HepG2 (cell line): ENCODE results near the gene PCTP. TPM values are rescaled to one million over a fixed set of nuclear protein-coding genes. Genes with fewer than 3 reads are reported as not detected.

ENCODE experiments used
- BCL6 ChIP-seq: IDR thresholded peaks from 2 replicates; pipeline ENCODE4 v1.6.1; 2016; ENCODE audit warnings: missing genetic modification reagents, missing compliant biosample characterization
- MAZ ChIP-seq, 2 experiments: sonication (generic) in 1 of 2; formaldehyde crosslinking in 1 of 2; IDR thresholded peaks; 2 replicates each; pipeline versions ENCODE4 v1.5.0 to v1.6.1; 2012 to 2020; ENCODE audit warnings: low read depth in 2 of 2, mild to moderate bottlenecking in 2 of 2, borderline replicate concordance in 1 of 2, improper control_type of control experiment in 1 of 2, low read length in 1 of 2, missing genetic modification reagents in 1 of 2, moderate library complexity in 1 of 2
- RAD21 ChIP-seq: fragments of 450-650 bp; formaldehyde crosslinking; IDR thresholded peaks from 2 replicates; pipeline ENCODE4 v1.5.0; 2020; ENCODE audit warnings: mild to moderate bottlenecking
- SMC3 ChIP-seq: IDR thresholded peaks from 2 replicates; pipeline ENCODE4 v1.6.1; 2011; ENCODE audit warnings: low read length, improper control_type of control experiment
- TAF15 ChIP-seq: fragments of 200-400 bp; formaldehyde crosslinking; IDR thresholded peaks from one replicate; pipeline ENCODE4 v1.6.1; 2018; ENCODE audit warnings: mild to moderate bottlenecking, low read depth, low read length; ENCODE audit not compliant: poor library complexity, severe bottlenecking
- XRCC5 ChIP-seq: fragments of 200-400 bp; formaldehyde crosslinking; optimal IDR thresholded peaks from 2 replicates; pipeline ENCODE3; 2017; ENCODE audit warnings: mild to moderate bottlenecking, low read length
- ZBTB7B ChIP-seq: sonication (generic); formaldehyde crosslinking; IDR thresholded peaks from 2 replicates; pipeline ENCODE4 v1.4.0; 2020; ENCODE audit warnings: missing genetic modification reagents
- polyA plus RNA-seq, 8 experiments: library from polyadenylated mRNA; depleted of rRNA in 3 of 8; stranded (reverse) in 7 of 8; unstranded in 1 of 8; fragments of >200 nt; fragmentation: Illumina TruSeq in 4 of 8; extraction: Trizol in 4 of 8; gene quantifications; 2 replicates each; pipeline versions ENCODE4 v1.2.1 to v1.2.3, GENCODE V29; 2011 to 2016; ENCODE audit warnings: low read depth in 4 of 8, missing spikeins in 1 of 8, mixed read lengths in 1 of 8; ENCODE audit not compliant: insufficient read depth in 1 of 8
- total RNA-seq, 5 experiments: library from RNA; depleted of rRNA; stranded (reverse); fragments of >200 nt; fragmentation: Illumina TruSeq; extraction: Trizol; gene quantifications; 2 replicates each; pipeline ENCODE4 v1.2.3, GENCODE V29; 2016; ENCODE audit warnings: low read depth in 1 of 5
- TF ChIP-seq, protein P1 (sequence below): sonication (generic); formaldehyde crosslinking; IDR thresholded peaks from 2 replicates; pipeline ENCODE4 v1.4.0; 2020; ENCODE audit warnings: missing genetic modification reagents, borderline replicate concordance

The PCTP gene
- total and polyA plus RNA-seq, 2 of the 13 experiments (the other 11 are each of a cell fraction or from before 2014, with no cell fraction given): 37.1 to 50.7 TPM

GRCh38 chr17:55717898-55718735 is 32.7 kb upstream of the PCTP start (continued):
- TF ChIP-seq MAZ (IDR thresholded peaks at IDR 0.05; ENCODE audit: borderline replicate concordance, low read depth, low read length): no peak
- TF ChIP-seq MAZ (CRISPR knock-in tag; IDR thresholded peaks at IDR 0.05; ENCODE audit: low read depth): no peak
- TF ChIP-seq, protein P1, sequence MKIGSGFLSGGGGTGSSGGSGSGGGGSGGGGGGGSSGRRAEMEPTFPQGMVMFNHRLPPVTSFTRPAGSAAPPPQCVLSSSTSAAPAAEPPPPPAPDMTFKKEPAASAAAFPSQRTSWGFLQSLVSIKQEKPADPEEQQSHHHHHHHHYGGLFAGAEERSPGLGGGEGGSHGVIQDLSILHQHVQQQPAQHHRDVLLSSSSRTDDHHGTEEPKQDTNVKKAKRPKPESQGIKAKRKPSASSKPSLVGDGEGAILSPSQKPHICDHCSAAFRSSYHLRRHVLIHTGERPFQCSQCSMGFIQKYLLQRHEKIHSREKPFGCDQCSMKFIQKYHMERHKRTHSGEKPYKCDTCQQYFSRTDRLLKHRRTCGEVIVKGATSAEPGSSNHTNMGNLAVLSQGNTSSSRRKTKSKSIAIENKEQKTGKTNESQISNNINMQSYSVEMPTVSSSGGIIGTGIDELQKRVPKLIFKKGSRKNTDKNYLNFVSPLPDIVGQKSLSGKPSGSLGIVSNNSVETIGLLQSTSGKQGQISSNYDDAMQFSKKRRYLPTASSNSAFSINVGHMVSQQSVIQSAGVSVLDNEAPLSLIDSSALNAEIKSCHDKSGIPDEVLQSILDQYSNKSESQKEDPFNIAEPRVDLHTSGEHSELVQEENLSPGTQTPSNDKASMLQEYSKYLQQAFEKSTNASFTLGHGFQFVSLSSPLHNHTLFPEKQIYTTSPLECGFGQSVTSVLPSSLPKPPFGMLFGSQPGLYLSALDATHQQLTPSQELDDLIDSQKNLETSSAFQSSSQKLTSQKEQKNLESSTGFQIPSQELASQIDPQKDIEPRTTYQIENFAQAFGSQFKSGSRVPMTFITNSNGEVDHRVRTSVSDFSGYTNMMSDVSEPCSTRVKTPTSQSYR (CRISPR knock-in tag): no peak
- TF ChIP-seq XRCC5: peak; percentile 44
- TF ChIP-seq SMC3: peak; percentile 72; the same call in 1 of the 2 replicates
- TF ChIP-seq RAD21 (CRISPR knock-in tag): 0 out of 2 replicates have a peak, but pooled peaks have one; percentile 24
- TF ChIP-seq ZBTB7B (CRISPR knock-in tag): no peak
- peak; percentile 27; the same call in 1 of the 2 replicates for TF ChIP-seq BCL6
- no peak for TF ChIP-seq TAF15
